Stimulated activated CD4-positive, alpha-beta T cell treated with anti-CD3 and anti-CD28 coated beads, TNF-alpha, amount 100 ng/mL, for 48 hours (primary cell): Measurements from ENCODE around the gene ELF5.

Experiments
- DNase-seq, 3 donors: peaks; one replicate each; pipeline ENCODE4 v3.0.0-alpha.2; 2020; ENCODE audit warnings: low read depth in 3 of 3

ELF5 gene

GRCh38 chr11:34454308-34455032, 59.1 kb downstream of the ELF5 start:
- DNase-seq = no peak

- no peak for DNase-seq
These were observed 62.5 kb downstream of the ELF5 start for GRCh38 chr11:34451053-34451452.

GRCh38 chr11:34449013-34449412, 64.6 kb downstream of the ELF5 start:
- DNase-seq = no peak

GRCh38 chr11:34448223-34448994, 65.2 kb downstream of the ELF5 start:
- no peak for DNase-seq

GRCh38 chr11:34447044-34447443, 66.5 kb downstream of the ELF5 start:
- no peak for DNase-seq

GRCh38 chr11:34446386-34446785, 67.2 kb downstream of the ELF5 start:
- DNase-seq = no peak

GRCh38 chr11:34445956-34446355, 67.6 kb downstream of the ELF5 start:
- no peak for DNase-seq

- DNase-seq = no peak
These were observed 69.2 kb downstream of the ELF5 start for GRCh38 chr11:34444428-34444827.

- no peak for DNase-seq
These were observed 70.5 kb downstream of the ELF5 start for GRCh38 chr11:34443136-34443535.

- no peak for DNase-seq
These were observed 71.8 kb downstream of the ELF5 start for GRCh38 chr11:34441814-34442213.

- no peak for DNase-seq
These were observed 73.9 kb downstream of the ELF5 start for GRCh38 chr11:34439610-34440198.

GRCh38 chr11:34438529-34439507, 74.8 kb downstream of the ELF5 start, which contains the start of gene CAT:
CAT (plus strand) TSS chr11:34438934; CDS start chr11:34439014, 80 bp downstream.
- peak; percentile 96 for DNase-seq

GRCh38 chr11:34437224-34438125, 76.1 kb downstream of the ELF5 start:
- DNase-seq = no peak

- DNase-seq = no peak
These were observed 79.7 kb downstream of the ELF5 start for GRCh38 chr11:34433899-34434298.

GRCh38 chr11:34432822-34433221, 80.8 kb downstream of the ELF5 start:
- no peak for DNase-seq

GRCh38 chr11:34431979-34432378, 81.6 kb downstream of the ELF5 start:
- DNase-seq = no peak
